ENCODE data around the gene MAN2A1.

Gene MAN2A1

DNA sequence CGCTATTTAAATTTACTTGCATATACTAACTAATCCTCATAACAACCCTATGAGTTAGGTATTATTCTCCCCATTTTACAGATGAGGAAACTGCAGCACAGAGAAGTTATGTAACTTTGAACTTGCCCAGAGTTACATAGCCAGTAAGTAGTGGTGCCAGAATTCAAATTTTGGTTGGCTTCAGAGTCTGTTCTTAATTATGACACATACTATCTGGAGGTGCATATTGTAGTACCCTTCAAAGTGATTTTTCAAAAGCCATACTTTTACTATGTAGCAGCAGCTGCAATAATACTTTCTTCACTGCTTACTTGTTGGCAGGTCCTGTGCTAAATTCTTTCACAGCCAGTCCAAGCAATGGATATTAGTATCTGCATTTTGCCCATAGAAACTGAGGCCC, 16.4 kb downstream of the MAN2A1 start:
- DNase-seq (ENCODE audit: low read depth, low spot score): no peak

DNA sequence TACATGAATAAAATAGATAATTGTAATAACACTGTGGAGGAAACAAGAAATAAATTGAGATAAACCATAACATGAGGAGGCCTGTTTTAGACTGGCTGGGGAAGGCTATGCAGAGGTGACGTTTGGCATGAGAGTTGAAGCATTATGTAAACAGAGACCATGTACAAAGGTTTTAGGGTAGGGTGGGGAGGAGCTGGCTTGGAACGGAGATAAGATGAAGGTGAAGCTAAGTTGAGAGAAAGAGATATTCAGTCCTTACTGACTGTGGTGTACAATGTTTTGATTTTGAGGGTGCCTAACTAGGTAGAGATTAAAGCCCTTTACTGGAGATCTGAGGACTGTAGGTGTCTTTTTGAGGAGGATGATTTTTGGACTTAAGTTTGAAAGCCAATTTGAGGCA, 17.8 kb downstream of the MAN2A1 start:
- DNase-seq (ENCODE audit: low read depth, low spot score): no peak

DNA sequence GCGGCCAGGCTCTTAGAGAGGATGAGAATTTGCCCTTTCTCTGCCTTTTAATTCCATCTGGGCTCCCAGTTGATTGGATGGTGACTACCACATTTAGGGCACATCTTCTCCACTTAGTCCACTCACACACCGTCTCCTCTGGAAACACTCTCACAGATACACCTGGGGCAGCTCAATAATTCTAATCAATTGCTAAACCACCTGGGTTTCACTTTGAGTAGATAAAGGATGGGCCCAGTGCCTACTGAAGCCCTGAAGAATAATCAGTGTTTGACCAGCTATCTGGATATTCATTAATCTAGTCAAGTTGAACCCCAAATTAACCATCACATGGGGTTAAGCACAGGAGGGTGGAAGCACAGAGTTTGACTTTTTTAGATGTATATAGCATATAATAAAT, 19.1 kb downstream of the MAN2A1 start:
- DNase-seq (ENCODE audit: low read depth, low spot score): no peak

DNA sequence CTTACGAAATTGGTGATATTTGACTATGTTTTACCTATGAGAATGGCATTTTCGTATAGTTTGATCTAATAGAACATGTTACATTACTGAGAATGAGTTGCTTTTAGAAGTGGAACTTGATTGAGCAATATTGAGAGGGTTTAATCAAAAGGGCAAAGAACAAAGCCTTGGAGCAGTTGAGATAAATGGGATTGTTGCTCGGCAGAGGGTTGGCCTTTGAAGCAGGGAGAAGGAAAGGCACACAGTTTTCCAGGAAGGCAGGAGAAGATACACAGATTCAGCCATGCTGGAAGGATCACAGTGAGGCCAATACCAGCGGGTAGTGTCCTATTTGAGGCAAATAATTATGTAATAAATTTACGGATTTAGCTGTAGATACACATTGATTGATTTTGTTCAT, 19.5 kb downstream of the MAN2A1 start:
- no peak for DNase-seq (ENCODE audit: low read depth, low spot score)

DNA sequence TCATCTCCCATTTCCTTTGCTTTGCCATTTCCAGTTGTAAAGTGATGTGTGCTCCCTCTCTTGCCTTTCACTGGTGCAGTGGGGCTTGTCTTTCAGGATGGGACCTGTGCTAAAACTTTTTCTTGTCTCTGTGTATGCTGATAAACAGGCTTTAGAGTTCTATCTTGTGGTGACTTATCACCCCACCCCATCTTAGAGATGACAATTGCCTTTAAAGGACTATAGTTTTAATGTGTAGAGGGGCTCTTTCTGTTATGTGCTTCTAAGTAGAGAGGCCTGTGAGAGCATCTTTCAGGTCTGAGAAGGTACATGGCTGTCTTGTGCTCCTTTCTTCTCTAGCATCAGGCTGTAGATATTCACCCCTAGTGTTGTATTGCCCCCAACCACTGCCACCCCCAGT, 21.9 kb downstream of the MAN2A1 start:
- DNase-seq (ENCODE audit: low read depth, low spot score): no peak

DNA sequence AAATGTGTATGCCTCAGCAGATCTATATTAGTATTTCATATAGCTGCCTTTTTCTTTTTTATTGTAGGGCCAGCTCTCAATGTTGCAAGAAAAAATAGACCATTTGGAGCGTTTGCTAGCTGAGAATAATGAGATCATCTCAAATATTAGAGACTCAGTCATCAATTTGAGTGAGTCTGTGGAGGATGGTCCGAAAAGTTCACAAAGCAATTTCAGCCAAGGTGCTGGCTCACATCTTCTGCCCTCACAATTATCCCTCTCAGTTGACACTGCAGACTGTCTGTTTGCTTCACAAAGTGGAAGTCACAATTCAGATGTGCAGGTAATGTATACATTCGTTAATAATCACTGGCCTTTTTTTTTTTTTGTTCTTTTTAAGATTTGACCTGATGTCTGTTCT, 23.7 kb downstream of the MAN2A1 start:
- no peak for DNase-seq (ENCODE audit: low read depth, low spot score)

DNA sequence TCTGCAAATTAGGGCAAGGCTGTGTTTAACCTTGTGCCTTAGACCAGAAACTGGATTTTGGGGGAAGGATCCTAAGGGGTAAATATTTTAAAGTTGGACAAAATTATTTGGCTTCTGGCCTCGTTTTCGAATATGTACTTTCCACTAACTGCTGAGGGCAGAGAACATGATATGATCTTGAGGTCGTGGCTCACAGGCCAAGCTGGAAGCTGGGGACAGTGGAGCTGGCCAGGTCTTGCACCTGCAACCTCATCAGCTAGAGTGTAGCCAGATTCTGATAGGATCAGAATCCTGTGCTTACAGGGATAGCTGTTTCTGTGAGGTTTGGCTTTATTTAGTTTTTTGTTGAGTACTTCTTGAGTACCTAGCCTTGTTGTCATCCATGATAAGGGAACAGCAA, 24.9 kb downstream of the MAN2A1 start:
- no peak for DNase-seq (ENCODE audit: low read depth, low spot score)

DNA sequence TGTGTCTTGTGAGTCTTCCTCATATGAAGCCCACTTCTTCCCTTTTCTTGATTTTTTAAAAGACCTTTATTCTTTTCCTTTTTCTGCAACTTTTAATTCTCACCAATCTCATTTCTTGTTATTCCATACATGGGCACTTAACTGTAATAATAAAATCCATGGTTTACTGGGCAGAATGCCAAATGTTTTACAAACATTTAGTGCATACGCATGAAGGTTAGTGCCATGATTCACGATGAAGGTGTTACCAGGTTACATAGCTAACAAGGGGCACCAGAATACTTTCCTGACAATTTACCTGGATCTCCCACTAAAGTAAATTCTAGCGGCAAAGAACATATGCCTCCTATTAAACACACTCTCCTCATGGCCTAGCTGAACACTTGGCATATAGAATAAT, 28.5 kb downstream of the MAN2A1 start:
- no peak for DNase-seq (ENCODE audit: low read depth, low spot score)

DNA sequence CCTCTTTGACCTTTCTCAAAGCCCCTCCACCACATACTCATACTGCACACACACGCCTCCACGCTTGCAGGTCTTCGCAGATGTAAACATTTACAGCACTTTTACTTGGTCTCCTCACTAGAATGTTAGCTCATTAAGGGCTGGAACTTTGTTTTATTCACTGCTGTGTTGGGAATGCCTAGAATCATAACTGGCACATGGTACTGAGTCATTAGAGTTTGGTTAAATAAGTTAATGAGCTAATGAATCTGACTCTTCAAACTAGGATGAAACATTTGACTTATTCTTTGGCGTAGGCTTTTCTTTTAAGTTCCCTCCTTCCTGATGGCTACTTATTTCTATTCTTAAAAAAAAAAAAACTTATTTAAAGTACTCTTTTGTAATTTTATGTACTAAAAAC, 28.9 kb downstream of the MAN2A1 start:
- no peak for DNase-seq (ENCODE audit: low read depth, low spot score)

DNA sequence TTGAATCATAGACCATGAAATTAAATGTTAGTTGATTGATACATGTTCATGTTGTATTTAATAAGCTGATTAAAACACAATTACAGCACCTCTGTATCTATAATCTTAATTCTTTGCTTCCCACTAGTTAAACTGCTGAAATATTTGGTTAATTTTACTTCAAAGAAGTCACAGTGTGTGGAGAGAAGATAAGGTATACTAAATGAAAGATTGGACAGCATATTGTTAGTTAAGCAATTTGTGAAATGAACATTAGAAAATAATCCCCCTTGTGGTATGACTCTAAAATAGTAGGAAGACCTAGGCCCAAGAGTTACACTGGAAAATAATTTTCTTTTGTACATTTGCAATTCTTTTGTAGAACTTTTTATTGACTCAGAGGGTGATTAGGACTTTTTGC, 30.3 kb downstream of the MAN2A1 start:
- no peak for DNase-seq (ENCODE audit: low read depth, low spot score)

DNA sequence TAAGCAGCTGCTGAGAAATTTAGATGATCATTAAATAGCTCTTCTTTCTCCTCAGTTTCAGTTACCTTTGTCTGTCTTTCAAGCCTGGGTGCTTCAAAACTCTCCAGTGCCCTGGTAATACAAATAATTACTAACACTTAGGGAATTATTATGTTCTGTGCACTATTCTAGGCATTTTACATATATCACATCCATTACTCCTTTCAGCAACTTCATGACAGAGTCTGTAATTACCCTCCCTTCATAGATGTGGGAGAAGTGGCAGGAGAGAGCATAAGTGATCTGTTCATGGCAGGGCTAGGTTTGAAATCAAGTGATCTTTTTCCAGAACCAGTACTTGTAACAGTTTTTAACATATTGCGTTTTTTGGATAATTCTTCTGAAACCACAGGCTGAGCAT, 32.0 kb downstream of the MAN2A1 start:
- no peak for DNase-seq (ENCODE audit: low read depth, low spot score)

DNA sequence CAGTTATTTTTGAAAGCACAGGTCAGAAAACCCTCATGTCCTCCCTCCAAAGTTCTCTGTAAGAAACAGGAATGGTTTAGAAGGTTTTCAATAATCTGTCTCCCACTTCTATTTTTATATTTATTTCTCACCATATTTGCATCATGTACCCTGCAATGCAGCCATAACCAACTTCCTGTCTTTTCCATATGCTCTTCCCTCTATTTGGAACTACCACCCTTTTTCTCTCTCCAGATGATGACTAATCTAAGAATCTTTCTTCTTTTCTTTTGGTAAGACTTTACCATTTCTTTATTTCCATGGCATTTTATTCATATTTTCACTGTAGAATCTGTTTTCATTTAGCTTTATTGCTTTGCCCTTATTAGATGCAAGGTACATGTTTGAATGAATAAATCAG, 33.9 kb downstream of the MAN2A1 start:
- no peak for DNase-seq (ENCODE audit: low read depth, low spot score)

DNA sequence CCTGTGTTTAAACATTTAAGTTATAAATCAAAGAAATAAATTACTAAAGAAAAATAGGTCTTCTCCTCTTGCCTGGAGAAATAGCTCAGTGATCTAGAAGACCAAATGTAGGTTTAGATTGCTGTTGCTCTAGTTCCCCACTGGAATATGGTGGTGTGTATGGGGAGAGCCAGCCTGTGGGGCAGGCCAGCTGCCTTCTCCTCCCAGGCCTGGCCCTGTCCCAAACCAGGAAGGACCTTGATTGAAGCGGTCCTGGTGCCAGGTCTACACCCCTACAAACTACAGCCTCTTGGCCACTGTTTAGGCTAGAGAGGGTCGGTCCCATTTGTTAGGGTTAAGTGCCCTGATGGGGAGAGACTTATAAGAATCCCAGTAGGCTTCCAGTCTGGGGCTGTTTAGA, 35.4 kb downstream of the MAN2A1 start:
- DNase-seq (ENCODE audit: low read depth, low spot score): no peak

DNA sequence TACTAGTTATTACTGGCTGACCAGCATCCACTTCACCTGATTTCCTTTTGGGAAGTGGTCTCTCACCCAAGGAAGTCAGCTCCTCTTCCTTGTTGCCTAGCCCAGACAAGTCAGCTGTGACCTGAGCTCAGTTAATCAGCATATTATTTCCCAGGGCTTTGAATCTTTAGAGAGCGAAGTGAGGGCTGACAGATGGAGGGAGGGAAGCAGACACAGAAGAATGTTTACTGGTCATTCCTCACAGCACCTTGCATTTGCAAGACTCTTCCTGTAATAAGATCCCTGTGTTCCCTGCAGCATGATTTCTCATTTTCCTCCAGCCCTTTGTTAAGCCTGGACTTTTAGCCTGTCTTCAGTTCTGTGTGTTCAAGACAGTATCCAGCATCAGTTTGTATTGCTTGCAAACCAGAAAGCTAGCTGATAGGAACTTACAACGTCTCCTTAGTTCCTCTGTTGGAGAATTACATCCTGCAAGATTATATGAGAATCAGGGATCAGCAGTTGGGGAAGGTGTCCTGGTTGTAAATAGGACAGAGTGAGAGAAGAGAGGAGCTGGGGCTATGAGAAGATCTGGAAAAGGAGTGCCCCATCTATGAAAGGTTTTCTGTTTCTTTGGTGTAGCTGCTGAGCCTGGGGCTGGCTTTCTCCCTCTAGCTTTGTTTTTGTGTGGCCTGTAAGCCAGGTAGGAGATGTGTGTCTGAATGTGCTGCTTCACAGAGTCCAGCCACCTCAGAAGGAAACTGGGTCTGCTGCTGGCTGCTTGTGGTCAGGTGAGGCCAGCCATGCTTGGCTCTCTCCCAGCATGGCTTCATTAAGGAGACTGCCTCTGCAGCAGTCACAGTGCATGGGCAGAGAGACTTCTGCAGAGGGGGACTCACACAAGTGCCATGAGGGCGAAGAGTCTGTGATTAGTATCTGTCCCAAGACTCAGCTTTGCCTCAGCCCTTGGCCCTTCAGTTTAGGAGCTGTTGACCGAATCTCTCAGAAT, 50.3 kb downstream of the MAN2A1 start:
- peak; percentile 89 for DNase-seq (ENCODE audit: low read depth, low spot score)

DNA sequence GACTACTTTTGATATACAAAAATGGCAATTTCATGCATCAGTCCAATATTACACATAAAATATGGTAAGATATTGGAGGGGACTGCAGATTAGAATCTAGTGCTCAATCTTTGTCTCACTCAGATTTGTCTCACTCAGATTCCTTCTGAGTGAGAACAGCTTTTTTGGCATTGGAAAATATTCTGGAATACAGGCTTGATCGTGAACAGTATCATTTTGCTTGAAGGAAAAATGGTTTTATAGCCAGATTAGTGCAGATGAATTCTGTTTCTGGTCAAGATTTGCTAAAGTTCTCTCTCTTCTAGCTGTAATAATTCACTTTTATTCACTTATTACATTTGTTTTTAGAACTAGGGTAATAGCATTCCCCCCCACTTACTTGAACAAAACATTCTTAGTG, 51.2 kb downstream of the MAN2A1 start:
- DNase-seq (ENCODE audit: low read depth, low spot score): no peak

DNA sequence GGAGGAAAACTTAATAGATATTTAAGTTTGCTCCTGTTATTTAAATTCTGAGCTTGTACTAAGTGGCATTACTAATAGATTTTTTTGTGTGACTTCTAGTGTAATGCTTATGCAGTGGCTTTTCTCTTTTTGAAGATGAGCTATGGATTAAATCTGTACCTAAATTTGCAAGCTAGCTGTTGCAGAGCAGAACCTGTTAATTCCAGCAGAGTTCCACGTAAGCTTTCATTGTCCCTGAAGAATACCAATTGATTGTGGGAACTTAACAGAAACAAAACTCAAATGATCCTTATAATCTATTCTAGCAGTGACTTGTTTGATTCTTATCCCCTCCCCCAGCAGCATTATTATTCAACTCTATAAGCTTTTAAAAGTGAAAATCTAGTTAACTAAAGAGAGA, 51.7 kb downstream of the MAN2A1 start:
- no peak for DNase-seq (ENCODE audit: low read depth, low spot score)

DNA sequence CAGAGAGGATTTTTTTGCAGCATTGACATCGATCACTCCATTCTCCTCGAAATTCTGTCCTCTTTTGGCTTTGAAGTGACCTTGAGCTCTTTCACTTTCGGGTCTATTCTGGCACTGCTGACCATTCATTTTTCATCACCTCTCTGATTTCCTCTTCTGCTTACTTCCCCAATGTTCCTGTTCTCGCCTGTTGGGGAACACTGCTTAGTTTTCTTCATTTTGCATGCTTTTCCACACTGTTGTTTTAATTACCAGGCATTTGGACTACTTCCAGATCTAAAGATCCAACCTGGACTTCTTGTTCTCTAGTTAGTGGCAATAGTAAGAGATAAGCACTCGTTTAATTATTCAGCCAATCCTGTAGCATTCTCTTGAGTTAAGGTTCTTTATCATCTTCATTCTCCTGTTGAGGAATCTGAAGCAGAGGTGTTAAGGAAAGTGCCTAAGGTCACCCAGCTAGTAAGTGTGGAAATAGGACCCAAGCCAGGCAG, 53.4 kb downstream of the MAN2A1 start:
- peak; percentile 25 for DNase-seq (ENCODE audit: low read depth, low spot score)

DNA sequence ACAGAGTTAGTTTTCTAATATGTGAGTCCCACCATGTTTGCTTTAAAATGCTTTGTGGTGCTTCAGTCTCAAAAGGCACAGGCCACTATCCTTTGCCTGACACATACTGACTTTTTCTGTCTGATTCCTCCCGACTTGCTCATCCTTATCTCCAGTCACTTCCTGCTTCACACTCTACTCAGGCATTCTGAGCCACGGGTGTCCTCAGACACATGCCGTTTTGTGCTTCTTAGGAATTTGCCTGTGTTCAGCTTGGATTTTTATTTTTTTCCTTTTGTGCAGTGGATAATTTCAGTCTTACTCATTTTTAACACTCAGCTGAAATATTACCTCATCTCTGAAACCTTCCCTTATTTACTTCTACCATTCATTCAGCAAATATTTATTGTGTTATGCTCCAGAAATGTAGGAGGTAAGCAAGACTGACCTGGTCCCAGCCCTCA, 54.1 kb downstream of the MAN2A1 start:
- peak; percentile 85 for DNase-seq (ENCODE audit: low read depth, low spot score)

DNA sequence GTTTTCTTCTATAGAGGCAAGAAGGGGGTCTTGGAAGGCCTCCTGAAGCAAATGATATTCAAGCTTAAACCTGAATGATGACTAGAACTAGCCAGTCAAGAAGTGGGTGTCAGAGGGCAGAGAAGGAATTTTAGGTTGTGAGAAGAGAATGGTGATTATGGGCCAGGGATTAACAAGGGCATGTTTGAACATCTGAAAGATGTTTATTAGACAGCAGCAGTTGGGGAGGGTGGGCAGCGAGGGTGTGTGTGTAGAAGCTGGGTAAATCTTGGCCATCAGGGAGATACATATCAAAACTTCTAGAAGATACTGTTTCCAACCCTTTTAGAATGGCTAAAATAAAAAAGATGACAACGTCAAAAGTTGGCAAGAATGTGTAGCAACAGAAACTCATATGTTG, 54.5 kb downstream of the MAN2A1 start:
- DNase-seq (ENCODE audit: low read depth, low spot score): no peak

DNA sequence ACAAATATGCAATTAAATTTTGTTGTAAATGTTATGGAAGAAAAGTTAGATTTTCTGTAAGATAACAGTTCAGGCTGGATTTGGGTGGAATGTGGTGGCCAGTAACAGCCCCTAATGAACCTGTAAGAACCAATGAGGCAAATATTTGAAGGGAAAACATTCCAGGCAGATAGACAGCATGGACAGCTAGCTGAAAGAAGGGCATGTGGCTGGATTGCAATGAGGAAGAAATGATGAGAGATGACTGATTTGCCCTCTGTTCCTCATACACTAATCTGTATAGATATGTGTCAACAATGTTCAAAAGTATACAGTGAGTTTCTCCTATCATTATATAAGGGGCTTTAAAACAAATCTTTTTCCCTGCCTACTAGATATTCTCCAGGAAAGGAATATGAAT, 58.8 kb downstream of the MAN2A1 start:
- peak; percentile 33 for DNase-seq (ENCODE audit: low read depth, low spot score)

DNA sequence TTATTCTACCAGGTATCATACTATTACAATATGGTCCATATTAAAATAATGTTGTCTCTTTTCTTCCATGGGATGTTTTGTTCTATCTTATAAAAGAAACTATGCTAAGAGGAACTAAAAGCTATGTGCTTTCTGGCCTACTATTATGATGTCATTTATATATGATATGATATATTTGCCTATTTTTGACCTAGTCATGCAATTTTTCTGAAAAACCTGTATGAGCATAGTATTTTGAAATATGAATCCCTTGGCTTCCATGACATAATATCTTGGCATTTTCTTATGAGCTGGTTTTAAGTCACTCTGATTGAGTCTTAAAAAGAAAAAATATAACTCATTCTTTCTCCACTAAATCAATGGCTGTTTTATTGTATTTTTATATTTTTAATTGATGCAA, 60.7 kb downstream of the MAN2A1 start:
- DNase-seq (ENCODE audit: low read depth, low spot score): no peak

DNA sequence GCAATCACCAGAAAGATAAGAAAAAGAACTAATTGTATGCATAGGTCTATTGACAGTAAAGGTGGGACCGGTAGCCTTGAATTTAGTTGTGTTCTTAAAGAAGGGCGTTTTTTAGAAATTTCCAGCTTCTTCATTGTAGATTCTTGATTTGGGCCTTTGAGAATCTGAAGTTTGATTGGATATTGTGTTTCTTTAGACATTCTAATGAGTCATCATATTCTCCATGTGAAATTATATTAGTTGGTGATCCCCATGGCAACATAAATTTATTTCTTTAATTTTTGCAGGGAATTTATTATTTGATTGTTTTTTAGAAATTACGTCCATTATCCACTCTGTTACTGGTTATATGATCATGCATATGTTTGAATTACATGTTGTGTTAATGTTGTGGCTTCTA, 63.6 kb downstream of the MAN2A1 start:
- no peak for DNase-seq (ENCODE audit: low read depth, low spot score)

DNA sequence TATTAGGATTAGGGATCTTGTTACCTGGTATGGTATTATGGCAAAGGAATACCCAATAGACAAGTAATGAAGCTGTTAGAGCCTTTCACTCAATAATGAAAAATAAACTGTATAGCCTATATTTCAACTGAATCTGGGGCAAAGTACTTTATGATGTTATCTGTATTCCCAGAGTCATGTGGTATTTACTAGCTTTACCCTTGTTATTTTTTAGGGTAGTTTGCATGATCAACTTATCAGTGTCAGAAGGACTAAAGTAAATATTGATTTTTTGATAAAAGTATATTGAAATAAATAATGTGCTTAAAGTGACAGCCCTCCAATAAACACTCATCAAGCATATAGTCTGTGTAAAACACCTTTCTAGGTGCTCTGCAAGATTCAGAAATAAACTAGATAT, 64.6 kb downstream of the MAN2A1 start:
- DNase-seq (ENCODE audit: low read depth, low spot score): no peak

All from astrocyte of the hippocampus (primary cell).